Activated CD4-positive, CD25-positive, alpha-beta regulatory T cell treated with anti-CD3 and anti-CD28 coated beads, Interleukin-2, amount 50 U/mL, for 16 hours (primary cell): Measurements from ENCODE around the gene DISP2.

Source experiments
- DNase-seq: peaks from one replicate; pipeline ENCODE4 v3.0.0-alpha.2; 2020; ENCODE audit warnings: low read depth, low spot score

Gene DISP2

DNA sequence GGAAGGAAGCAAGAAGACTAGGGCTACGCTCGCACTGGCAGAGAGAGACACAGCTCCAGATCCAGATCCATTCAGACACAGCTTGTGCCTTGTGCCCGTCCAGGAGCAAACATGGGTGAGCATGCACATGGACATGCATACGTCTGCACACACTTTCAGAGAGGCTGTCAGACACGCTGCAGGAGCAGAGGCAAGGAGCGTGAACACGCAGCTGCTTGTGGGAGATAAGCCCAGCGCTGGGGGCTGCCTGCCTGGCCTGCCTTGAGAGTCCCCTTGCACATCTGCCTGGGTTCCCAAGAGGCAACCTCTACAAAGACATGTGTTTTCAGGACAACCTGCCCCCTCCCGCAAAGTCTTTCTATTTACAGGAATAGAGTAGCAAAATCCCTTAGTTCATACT, 69.2 kb downstream of the DISP2 start:
- DNase-seq: no peak

- no peak for DNase-seq
These were observed 70.2 kb downstream of the DISP2 start for GRCh38 chr15:40428185-40428584.
